PC-3 (cell line): ENCODE data around the gene BICRA. TPM values are rescaled to one million over a fixed set of nuclear protein-coding genes. Genes with fewer than 3 reads are reported as not detected.

Experiments used
- ATAC-seq: fragments of 200-7000 bp; cut with Tn5 transposase; 2 replicates; pipeline ENCODE4 v1.9.1; 2020; ENCODE audit warnings: mild to moderate bottlenecking, moderate library complexity
- BruUV-seq: library from RNA; stranded (reverse); fragments of 400-500 nt; replicated peaks from 2 replicates; lab custom pipeline; 2021; lab: Mats Ljungman, UMichigan
- CTCF ChIA-PET: fragments of 300-600 bp; sonication (Branson Sonifier 250); formaldehyde crosslinking; loops from one replicate; lab custom pipeline; 2022; ENCODE audit warnings: antibody characterized with exemption; lab: Charles Lee
- POLR2A ChIA-PET: fragments of 300-600 bp; sonication (Branson Sonifier 250); formaldehyde crosslinking; loops from one replicate; lab custom pipeline; 2022; ENCODE audit warnings: antibody characterized with exemption; ENCODE audit not compliant: unreplicated experiment; lab: Charles Lee
- DNase-seq: peaks from one replicate; pipeline ENCODE4 v3.0.0-alpha.2; 2015
- H2AFZ ChIP-seq: fragments of 300-600 bp; sonication (generic); 2 replicates; pipeline ENCODE4 v1.6.0; 2016; ENCODE audit warnings: antibody characterized with exemption, low read length
- H3F3A ChIP-seq: fragments of 300-600 bp; sonication (generic); one replicate; pipeline ENCODE4 v1.6.0; 2017; ENCODE audit warnings: antibody characterized with exemption, low read length, control low read depth, mild to moderate bottlenecking; ENCODE audit not compliant: unreplicated experiment
- H3K27ac ChIP-seq: fragments of 300-600 bp; sonication (generic); 2 replicates; pipeline ENCODE4 v1.5.1; 2016; ENCODE audit warnings: mild to moderate bottlenecking, low read length
- H3K27me3 ChIP-seq: fragments of 300-600 bp; sonication (generic); 2 replicates; pipeline ENCODE4 v1.6.1; 2016; ENCODE audit warnings: low read length, mixed read lengths
- H3K36me3 ChIP-seq: fragments of 300-600 bp; sonication (generic); 2 replicates; pipeline ENCODE4 v1.6.1; 2016; ENCODE audit warnings: low read depth, mixed run types, low read length, mixed read lengths
- H3K4me1 ChIP-seq: fragments of 300-600 bp; sonication (generic); 2 replicates; pipeline ENCODE4 v1.5.1; 2016; ENCODE audit warnings: low read length; ENCODE audit not compliant: insufficient read depth
- H3K4me2 ChIP-seq: fragments of 300-600 bp; sonication (generic); 2 replicates; pipeline ENCODE4 v1.6.0; 2016; ENCODE audit warnings: low read length
- H3K4me3 ChIP-seq: fragments of 300-600 bp; sonication (generic); 2 replicates; pipeline ENCODE4 v1.5.1; 2016; ENCODE audit warnings: mild to moderate bottlenecking, low read length, mixed read lengths
- H3K79me2 ChIP-seq: fragments of 300-600 bp; sonication (generic); 2 replicates; pipeline ENCODE4 v1.6.1; 2017; ENCODE audit warnings: low read length, mixed read lengths
- H3K9ac ChIP-seq: fragments of 300-600 bp; sonication (generic); 2 replicates; pipeline ENCODE4 v1.6.0; 2016; ENCODE audit warnings: mild to moderate bottlenecking, low read length
- H3K9me2 ChIP-seq: fragments of 300-600 bp; sonication (generic); replicated peaks from 2 replicates; pipeline ENCODE4 v1.6.1; 2016; ENCODE audit warnings: mixed run types, low read length, mixed read lengths
- H3K9me3 ChIP-seq: fragments of 300-600 bp; sonication (generic); 2 replicates; pipeline ENCODE4 v1.6.1; 2016; ENCODE audit warnings: low read length, mixed read lengths
- H4K20me1 ChIP-seq: fragments of 300-600 bp; sonication (generic); 2 replicates; pipeline ENCODE4 v1.6.1; 2016; ENCODE audit warnings: low read length, mixed read lengths
- CTCF ChIP-seq: fragments of 300-600 bp; sonication (generic); conservative IDR thresholded peaks from 2 replicates; pipeline ENCODE4 v1.5.1; 2017; ENCODE audit warnings: antibody characterized with exemption, low read depth, mild to moderate bottlenecking, low read length
- EZH2 ChIP-seq: fragments of 300-600 bp; sonication (generic); IDR thresholded peaks from one replicate; pipeline ENCODE4 v1.6.1; 2017; ENCODE audit warnings: antibody characterized with exemption, mild to moderate bottlenecking, low read length; ENCODE audit not compliant: unreplicated experiment
- EZH2phosphoT487 ChIP-seq: fragments of 300-600 bp; sonication (generic); IDR thresholded peaks from 2 replicates; pipeline ENCODE4 v1.6.1; 2018; ENCODE audit warnings: mild to moderate bottlenecking, antibody characterized with exemption, low read length, borderline replicate concordance
- intact Hi-C: fragments of 100-400 bp; cut with micrococcal nuclease; formaldehyde crosslinking; loops from 2 replicates; pipeline ENCODE4 v1.9.0; 2023
- total RNA-seq: library from RNA; depleted of rRNA; stranded (reverse); fragments of >200 nt; gene quantifications from 2 replicates; pipeline ENCODE4 v1.2.3, GENCODE V29; 2014

The BICRA gene
- total RNA-seq, 1 experiment from 2014 or later: 1.2 TPM

- Histone ChIP-seq H3F3A (no peaks in the 10 kb centered on the region), H3K4me1 (peaks cover 10% of the 10 kb centered on the region), H3K4me3 (no peak overlapping the region), H3K27me3 (no peaks in the 10 kb centered on the region), H3K9me3 (no peaks in the 10 kb centered on the region), H3K36me3 (no peaks in the 10 kb centered on the region), H3K27ac (no peak overlapping the region), H2AFZ (no peak overlapping the region), H3K4me2 (no peak overlapping the region), H4K20me1 (no peaks in the 10 kb centered on the region; the same call in 1 of the 2 replicates), H3K79me2 (peaks cover 84% of the 10 kb centered on the region), H3K9me2 (no peaks in the 10 kb centered on the region), H3K9ac (no peak overlapping the region)
- no peak for ATAC-seq
- intact Hi-C loops: no loop called here
- TF ChIP-seq EZH2: no peak
- no peak for TF ChIP-seq CTCF
- no peak for TF ChIP-seq EZH2phosphoT487
- DNase-seq: no peak
- BruUV-seq: no TSS peak
- ChIA-PET CTCF (no interaction called here), POLR2A (no interaction called here)
Observed at GRCh38 chr19:47630594-47630993, 21.7 kb downstream of the BICRA start.

DNA sequence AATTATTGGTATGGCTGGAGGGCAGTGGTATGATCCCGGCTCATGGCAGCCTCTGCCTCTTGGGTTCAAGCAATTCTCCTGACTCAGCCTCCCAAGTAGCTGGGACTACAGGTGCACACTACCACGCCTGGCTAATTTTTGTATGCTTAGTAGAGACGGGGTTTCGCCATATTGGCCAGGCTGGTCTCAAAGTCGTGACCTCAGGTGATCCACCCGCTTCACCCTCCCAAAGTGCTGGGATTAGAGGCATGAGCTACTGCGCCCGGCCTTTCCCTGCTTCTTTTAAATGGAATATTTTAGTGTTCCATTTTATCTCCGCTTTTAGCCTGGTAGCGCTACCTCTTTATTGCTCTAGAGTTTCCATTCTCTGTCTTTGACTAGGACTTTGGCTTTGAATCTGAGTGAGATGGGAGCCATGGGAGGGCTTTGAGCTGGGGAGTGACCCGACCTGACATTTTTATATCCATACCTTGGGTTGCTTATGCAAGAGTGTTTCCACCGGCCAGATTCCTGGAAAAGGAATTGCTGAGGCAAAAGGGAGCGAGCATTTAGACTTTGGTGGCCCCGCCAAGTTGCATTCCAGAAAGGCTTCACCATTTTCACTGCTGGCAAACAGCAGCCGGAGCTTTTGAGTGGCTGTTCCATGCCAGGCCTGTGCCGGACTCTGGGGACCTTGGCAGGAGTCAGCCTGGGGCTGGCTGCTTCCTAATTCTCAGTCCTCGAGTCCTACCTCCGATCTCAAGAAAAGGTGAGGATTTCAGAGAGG, 22.9 kb downstream of the BICRA start:
- no peak overlapping the region for H2AFZ ChIP-seq
- H3K27ac ChIP-seq: no peak overlapping the region
- ChIA-PET POLR2A (no interaction called here), CTCF (no interaction called here)
- ATAC-seq: no peak
- no peaks in the 10 kb centered on the region for H3K36me3 ChIP-seq
- H4K20me1 ChIP-seq: no peaks in the 10 kb centered on the region; the same call in 1 of the 2 replicates
- H3K27me3 ChIP-seq: no peaks in the 10 kb centered on the region
- H3K9me3 ChIP-seq: no peaks in the 10 kb centered on the region
- H3K4me1 ChIP-seq: peaks cover 10% of the 10 kb centered on the region
- H3K4me3 ChIP-seq: no peak overlapping the region
- no peaks in the 10 kb centered on the region for H3K9me2 ChIP-seq
- no TSS peak for BruUV-seq
- H3F3A ChIP-seq: no peaks in the 10 kb centered on the region
- TF ChIP-seq EZH2phosphoT487: no peak
- no peak for TF ChIP-seq CTCF
- no peak for TF ChIP-seq EZH2
- H3K79me2 ChIP-seq: peaks cover 73% of the 10 kb centered on the region
- no peak for DNase-seq
- no peak overlapping the region for H3K9ac ChIP-seq
- no peak overlapping the region for H3K4me2 ChIP-seq
- intact Hi-C loops: no loop called here

GRCh38 chr19:47633517-47633916, 24.6 kb downstream of the BICRA start:
- peak; percentile 73 for DNase-seq
- TF ChIP-seq CTCF (no peak), EZH2 (no peak), EZH2phosphoT487 (no peak)
- CTCF ChIA-PET: no interaction called here
- BruUV-seq: no TSS peak
- Histone ChIP-seq H3K9me2 (no peaks in the 10 kb centered on the region), H3K36me3 (no peaks in the 10 kb centered on the region), H3K4me3 (no peak overlapping the region), H3K79me2 (peaks cover 65% of the 10 kb centered on the region), H4K20me1 (no peaks in the 10 kb centered on the region; the same call in 1 of the 2 replicates), H3K9me3 (no peaks in the 10 kb centered on the region), H3K27me3 (no peaks in the 10 kb centered on the region), H3K4me2 (peak overlapping the region; percentile 14; the same call in 1 of the 2 replicates), H3K27ac (peak overlapping the region; percentile 29; the same call in 1 of the 2 replicates), H3K9ac (no peak overlapping the region), H3K4me1 (peaks cover 10% of the 10 kb centered on the region), H3F3A (no peaks in the 10 kb centered on the region), H2AFZ (no peak overlapping the region)
- POLR2A ChIA-PET: no interaction called here
- intact Hi-C loops: no loop called here
- peak; percentile 68 for ATAC-seq
